GM12873 (cell line): ENCODE data around the gene MARCHF3.

Experiments
- TF ChIP-seq, protein P1 (sequence below): IDR thresholded peaks from 2 replicates; pipeline ENCODE4 v1.5.1; 2012; ENCODE audit warnings: low read depth, mild to moderate bottlenecking, moderate library complexity, low read length, control low read depth; ENCODE audit not compliant: insufficient read depth; ENCODE audit errors: missing control alignments

MARCHF3 gene

DNA sequence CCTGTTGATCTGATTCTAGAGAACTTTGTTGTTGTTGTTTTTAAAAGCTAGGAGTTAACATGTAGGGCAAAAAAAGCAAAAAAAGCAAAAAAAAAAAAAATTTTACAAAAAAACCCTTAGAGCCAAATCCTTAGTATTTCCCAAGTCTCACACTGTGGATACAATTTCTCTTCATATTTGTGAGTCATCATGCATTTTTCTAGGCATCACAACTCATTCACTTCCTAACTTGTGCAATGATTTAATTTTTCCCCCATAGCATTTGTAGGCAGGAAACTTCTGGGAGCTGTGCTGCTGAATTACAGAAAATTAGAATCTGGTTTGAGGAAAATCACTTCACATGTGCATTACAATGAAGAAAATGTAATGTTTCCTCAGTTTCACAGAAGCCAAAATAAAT, 91.9 kb downstream of the MARCHF3 start:
- TF ChIP-seq, protein P1, sequence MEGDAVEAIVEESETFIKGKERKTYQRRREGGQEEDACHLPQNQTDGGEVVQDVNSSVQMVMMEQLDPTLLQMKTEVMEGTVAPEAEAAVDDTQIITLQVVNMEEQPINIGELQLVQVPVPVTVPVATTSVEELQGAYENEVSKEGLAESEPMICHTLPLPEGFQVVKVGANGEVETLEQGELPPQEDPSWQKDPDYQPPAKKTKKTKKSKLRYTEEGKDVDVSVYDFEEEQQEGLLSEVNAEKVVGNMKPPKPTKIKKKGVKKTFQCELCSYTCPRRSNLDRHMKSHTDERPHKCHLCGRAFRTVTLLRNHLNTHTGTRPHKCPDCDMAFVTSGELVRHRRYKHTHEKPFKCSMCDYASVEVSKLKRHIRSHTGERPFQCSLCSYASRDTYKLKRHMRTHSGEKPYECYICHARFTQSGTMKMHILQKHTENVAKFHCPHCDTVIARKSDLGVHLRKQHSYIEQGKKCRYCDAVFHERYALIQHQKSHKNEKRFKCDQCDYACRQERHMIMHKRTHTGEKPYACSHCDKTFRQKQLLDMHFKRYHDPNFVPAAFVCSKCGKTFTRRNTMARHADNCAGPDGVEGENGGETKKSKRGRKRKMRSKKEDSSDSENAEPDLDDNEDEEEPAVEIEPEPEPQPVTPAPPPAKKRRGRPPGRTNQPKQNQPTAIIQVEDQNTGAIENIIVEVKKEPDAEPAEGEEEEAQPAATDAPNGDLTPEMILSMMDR = no peak

DNA sequence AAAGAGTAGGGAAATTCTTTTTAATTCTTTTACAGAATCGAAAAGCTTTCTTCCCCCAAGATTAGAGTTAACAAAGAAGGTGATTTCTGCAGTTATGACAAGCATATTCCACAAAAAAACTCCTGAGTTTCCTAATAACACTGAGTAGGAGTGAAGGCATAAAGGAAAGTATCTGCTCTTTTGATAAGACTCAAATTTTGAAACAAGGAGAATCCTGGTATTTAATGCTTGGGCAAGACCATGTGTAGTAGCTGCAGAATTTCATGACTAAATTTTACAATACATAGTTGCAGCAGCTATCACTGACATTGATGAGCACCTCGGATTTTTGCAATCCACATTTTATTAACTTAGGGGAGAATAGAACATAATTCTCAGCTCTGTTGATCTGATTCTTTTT, 92.6 kb downstream of the MARCHF3 start:
- TF ChIP-seq, protein P1 = no peak

DNA sequence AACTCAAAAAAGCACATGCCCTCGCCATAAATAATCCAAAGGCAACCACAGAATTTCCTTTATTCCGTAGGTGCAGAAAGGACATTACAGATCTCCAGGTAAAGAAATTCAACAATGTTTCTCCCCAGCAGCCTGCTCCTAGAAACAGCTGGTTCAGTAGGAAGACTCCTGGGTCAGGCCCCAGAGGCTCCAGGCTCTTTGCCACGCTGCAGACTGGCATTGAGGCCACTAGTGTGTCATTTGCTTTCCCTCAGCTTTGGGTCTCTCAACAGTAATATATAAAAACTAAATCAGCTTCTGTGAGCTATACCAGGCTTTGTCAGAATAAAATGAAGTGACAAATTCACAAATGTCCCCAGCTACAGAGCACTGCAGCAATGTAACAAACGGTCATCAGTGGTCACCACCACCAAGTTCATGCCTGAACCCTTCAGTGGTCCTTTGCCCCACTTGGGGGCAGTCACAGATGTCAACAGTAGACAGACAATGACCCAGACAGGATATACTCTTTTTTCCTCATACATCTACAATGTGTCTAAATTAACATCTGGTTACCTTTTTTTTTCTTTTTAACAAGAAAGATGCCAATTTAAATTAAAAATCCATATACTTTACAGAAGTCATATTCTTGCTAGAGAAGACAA, 93.5 kb downstream of the MARCHF3 start:
- TF ChIP-seq, protein P1 = peak; percentile 7

DNA sequence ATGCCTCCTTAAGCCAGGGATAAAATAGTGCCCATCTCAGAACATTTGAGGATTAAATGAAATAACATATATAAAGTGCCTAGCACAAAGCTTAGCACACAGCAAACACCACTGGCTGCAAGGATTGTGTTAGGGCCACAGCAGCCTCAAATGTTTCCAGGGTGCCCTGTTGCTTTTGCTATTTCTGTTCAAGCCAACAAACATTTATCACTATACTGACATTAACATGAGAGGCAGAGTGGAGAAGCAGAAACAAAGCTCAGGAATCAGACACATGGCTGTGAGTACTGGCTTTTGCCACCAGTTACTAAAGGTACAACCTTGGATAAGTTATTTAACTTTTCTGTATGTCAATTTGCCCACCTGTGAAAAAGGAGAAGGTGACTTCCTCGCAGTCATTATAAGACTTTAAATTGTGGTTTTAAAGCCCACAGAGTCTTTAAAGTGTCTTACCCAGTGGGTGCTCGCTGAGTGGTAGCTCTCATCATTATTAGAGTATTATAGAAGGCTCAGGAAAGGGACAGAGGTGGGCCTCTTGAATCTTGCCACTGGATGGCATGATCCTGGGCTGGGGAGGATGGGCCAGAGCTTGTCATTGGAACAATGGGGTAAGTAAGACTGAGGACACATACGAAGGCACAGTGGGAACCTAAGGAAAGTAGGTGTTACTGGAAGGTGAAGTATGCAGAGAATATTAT, 98.2 kb downstream of the MARCHF3 start:
- TF ChIP-seq, protein P1 = no peak

DNA sequence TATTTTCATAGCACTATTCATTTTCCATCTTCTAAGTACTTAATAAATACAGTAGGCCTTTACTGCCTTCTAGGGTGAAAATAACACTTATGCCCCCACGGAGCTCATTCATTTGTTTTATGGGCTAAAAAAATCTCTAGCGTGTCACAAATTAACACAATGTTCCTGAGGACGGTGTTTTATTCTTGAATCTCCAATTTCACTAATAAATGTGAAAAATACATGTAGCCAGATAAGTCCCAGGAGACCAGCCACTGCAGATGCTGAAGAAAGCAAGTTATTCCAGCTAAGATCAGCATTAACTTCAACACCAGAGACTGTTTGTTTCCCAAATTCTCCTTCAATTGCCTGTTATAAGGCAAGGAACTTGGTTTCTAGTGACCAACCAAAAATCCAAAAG, 102.3 kb downstream of the MARCHF3 start:
- TF ChIP-seq, protein P1 = no peak

DNA sequence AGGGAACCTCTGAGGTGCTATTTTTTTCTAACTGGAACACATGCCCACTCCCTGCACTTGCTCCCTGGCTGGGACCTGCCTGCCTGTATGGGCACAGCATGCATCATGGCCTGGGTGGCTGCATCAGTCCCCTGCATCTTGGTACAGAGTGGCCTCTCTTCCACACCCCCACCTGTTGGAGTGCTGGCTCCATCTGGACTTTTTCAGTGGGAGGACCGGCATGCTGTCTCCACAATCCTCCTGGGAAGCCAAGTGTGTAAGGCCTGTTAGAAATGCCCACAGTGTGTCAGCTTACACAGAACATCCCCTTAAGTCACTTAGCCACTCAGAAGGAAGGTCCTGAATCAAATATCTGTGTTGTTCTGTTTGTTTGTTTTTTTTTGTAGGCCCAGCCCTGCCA, 102.9 kb downstream of the MARCHF3 start:
- TF ChIP-seq, protein P1 = no peak

DNA sequence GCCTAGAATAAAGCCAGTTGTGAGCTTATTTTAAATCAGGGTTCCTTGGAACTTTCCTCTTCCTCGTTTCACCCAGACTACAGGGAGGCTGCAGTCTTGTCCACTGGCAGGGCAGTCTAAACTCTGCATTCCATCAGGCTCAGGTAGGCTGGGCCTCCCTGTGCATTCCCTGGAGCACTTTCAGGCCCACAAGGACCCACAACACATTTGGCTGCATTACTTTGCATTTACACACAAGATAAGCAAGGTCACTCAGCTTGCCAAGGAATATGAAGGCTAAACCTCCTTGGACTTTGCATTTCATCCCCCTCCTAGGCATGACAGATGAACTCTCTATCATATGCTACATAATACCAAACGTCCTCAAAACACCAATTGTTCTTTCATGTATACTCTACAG, 104.2 kb downstream of the MARCHF3 start:
- TF ChIP-seq, protein P1 = no peak
